Testis (tissue), 3 donors: ENCODE measurements around the gene CALML3. TPM values are rescaled to one million over a fixed set of nuclear protein-coding genes. Genes with fewer than 3 reads are reported as not detected.
A peak's percentile ranks its signal among the peaks of the same experiment; 100 is the strongest.

Source experiments
- DNase-seq: peaks from one replicate; pipeline ENCODE4 v3.0.0-alpha.2; 2019
- H3K27ac ChIP-seq, 2 donors: fragments of 200-600 bp; sonication (generic); one replicate each; pipeline ENCODE4 v1.5.1; 2019
- H3K27me3 ChIP-seq: fragments of 200-600 bp; sonication (generic); one replicate; pipeline ENCODE4 v1.5.1; 2019
- H3K36me3 ChIP-seq: fragments of 200-600 bp; sonication (generic); one replicate; pipeline ENCODE4 v1.5.1; 2017; ENCODE audit warnings: low read depth; ENCODE audit errors: missing control alignments
- H3K4me1 ChIP-seq: fragments of 200-600 bp; sonication (generic); one replicate; pipeline ENCODE4 v1.5.1; 2019
- H3K4me3 ChIP-seq, 2 donors: fragments of 200-600 bp; sonication (generic); one replicate each; pipeline ENCODE4 v1.5.1; 2017 to 2019
- H3K9me3 ChIP-seq: fragments of 200-600 bp; sonication (generic); one replicate; pipeline ENCODE4 v1.5.1; 2017
- CTCF ChIP-seq, 3 experiments: fragments of 450-650 bp in 2 of 3; fragments of 200-600 bp in 1 of 3; sonication (generic) in 1 of 3; IDR thresholded peaks; one replicate each; pipeline ENCODE4 v1.5.1; 2016 to 2019; ENCODE audit warnings: antibody characterized with exemption in 3 of 3, mild to moderate bottlenecking in 2 of 3, moderate library complexity in 1 of 3
- POLR2A ChIP-seq: fragments of 450-650 bp; IDR thresholded peaks from one replicate; pipeline ENCODE4 v1.6.1; 2017; ENCODE audit warnings: antibody characterized with exemption, mild to moderate bottlenecking, moderate library complexity
- WGBS, 2 donors: methylation state at CpG; one replicate each; pipeline ENCODE4 v1.1.5; 2018; 5-methylcytosine and 5-hydroxymethylcytosine counted together
- intact Hi-C: fragments of 100-400 bp; cut with DNase I; formaldehyde crosslinking; loops from one replicate; pipeline ENCODE4 v1.15.1; 2023; ENCODE audit warnings: low total_unique reads
- polyA plus RNA-seq: library from polyadenylated mRNA; stranded (reverse); fragments of 350-450 nt; fragmentation: Illumina TruSeq; extraction: RNeasy Lipid Tissue Mini Kit (QIAGEN cat#74804); gene quantifications from one replicate; pipeline ENCODE4 v1.2.3, GENCODE V29; 2014; ENCODE audit warnings: low read depth, low replicate concordance; ENCODE audit not compliant: insufficient read depth
- total RNA-seq, 2 donors: library from RNA; depleted of rRNA; stranded (reverse); fragments of >200 nt; gene quantifications; one replicate each; pipeline ENCODE4 v1.2.3, GENCODE V29; 2016

Gene CALML3
- total and polyA plus RNA-seq, 3 donors from 2014 or later, result 0.19 to 1.5 (median 0.63) TPM

GRCh38 chr10:5570979-5571810 is 46.4 kb downstream of the CALML3 start:
- intact Hi-C loops, result no loop called here

GRCh38 chr10:5571826-5572225 is 47.1 kb downstream of the CALML3 start:
- 95 to 100% methylated on average over 6 of the region's 6 CpGs for WGBS, 2 donors
- intact Hi-C loops, result no loop called here

More at GRCh38 chr10:5570979-5571810, 46.4 kb downstream of the CALML3 start:
- H3K27me3 ChIP-seq, result no peaks in the 10 kb centered on the region
- H3K4me1 ChIP-seq, result peaks cover 24% of the 10 kb centered on the region
- H3K36me3 ChIP-seq, result no peaks in the 10 kb centered on the region
- H3K9me3 ChIP-seq, result no peaks in the 10 kb centered on the region
- 72 to 76% methylated on average over 13 of the region's 13 CpGs for WGBS, 2 donors
- no peak overlapping the region for H3K4me3 ChIP-seq
- TF ChIP-seq CTCF (IDR thresholded peaks at IDR 0.05) (no peak), POLR2A (no peak)
- DNase-seq, result no peak
- H3K27ac ChIP-seq, result no peak overlapping the region

GRCh38 chr10:5573319-5573950 is 48.7 kb downstream of the CALML3 start:
- Histone ChIP-seq H3K4me3 (no peak overlapping the region), H3K9me3 (no peaks in the 10 kb centered on the region), H3K27me3 (no peaks in the 10 kb centered on the region), H3K36me3 (no peaks in the 10 kb centered on the region), H3K27ac (no peak overlapping the region), H3K4me1 (peaks cover 24% of the 10 kb centered on the region)
- DNase-seq, result no peak
- intact Hi-C loops, result no loop called here
- 75 to 79% methylated on average over 10 of the region's 10 CpGs for WGBS, 2 donors
- TF ChIP-seq POLR2A (no peak), CTCF (IDR thresholded peaks at IDR 0.05) (no peak)

More at GRCh38 chr10:5571826-5572225, 47.1 kb downstream of the CALML3 start:
- H3K27me3 ChIP-seq, result no peaks in the 10 kb centered on the region
- TF ChIP-seq CTCF (IDR thresholded peaks at IDR 0.05) (no peak), POLR2A (no peak)
- H3K36me3 ChIP-seq, result no peaks in the 10 kb centered on the region
- H3K9me3 ChIP-seq, result no peaks in the 10 kb centered on the region
- H3K4me3 ChIP-seq, result no peak overlapping the region
- no peak overlapping the region for H3K27ac ChIP-seq
- no peak for DNase-seq
- peaks cover 24% of the 10 kb centered on the region for H3K4me1 ChIP-seq

- H3K4me1 ChIP-seq, result peaks cover 24% of the 10 kb centered on the region
- no peak overlapping the region for H3K4me3 ChIP-seq
- no peak overlapping the region for H3K27ac ChIP-seq
- no peaks in the 10 kb centered on the region for H3K36me3 ChIP-seq
- intact Hi-C loops, result no loop called here
- H3K27me3 ChIP-seq, result no peaks in the 10 kb centered on the region
- WGBS, 2 donors, result 51 to 57% methylated on average over 16 to 20 of the region's 20 CpGs
- TF ChIP-seq CTCF (IDR thresholded peaks at IDR 0.05), result no peak
- no peak for TF ChIP-seq POLR2A
- H3K9me3 ChIP-seq, result no peaks in the 10 kb centered on the region
- DNase-seq, result peak; percentile 40
Observed at GRCh38 chr10:5573968-5574641, 49.3 kb downstream of the CALML3 start.
